Measurements from ENCODE around the gene SPCS3.
A peak's percentile ranks its signal among the peaks of the same experiment; 100 is the strongest.

Gene SPCS3

DNA sequence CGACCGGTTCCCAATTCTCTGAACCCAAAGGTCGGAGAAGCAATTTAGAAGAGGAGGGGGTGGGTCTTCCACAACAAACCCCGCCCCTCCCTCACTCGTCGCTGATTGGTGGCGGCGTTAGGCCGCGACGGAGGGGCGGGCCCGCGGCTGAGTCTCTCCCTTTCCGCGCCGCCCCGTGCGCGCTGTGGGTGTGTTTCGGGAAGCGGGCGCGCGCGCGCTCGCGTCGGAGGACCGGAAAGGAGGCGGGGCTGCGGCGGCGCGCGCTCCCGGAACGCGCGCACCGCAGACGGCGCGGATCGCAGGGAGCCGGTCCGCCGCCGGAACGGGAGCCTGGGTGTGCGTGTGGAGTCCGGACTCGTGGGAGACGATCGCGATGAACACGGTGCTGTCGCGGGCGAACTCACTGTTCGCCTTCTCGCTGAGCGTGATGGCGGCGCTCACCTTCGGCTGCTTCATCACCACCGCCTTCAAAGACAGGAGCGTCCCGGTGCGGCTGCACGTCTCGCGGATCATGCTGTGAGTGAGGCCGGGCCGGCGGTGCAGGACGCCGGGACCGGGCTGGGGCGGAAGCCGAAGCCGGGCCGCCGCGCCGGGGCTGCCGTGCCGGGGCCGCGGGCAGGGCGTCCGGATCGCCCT is at the start of gene SPCS3:
Gene SPCS3, plus strand, starts transcription at position 263 of the 636 bp plus-strand sequence. Its CDS starts 111 bp downstream, at position 374.
- peak within 1 kb of the TSS; percentile 78 for H3K4me3 ChIP-seq (replicated peaks; ENCODE audit: low read depth, low read length)
- peak; percentile 93 for DNase-seq (ENCODE audit: low read depth)
- no peak for TF ChIP-seq CTCF (IDR thresholded peaks at IDR 0.05; ENCODE audit: low read length, missing control alignments)

- peak; percentile 92 for DNase-seq (ENCODE audit: low read depth)
- no peak for TF ChIP-seq CTCF (IDR thresholded peaks at IDR 0.05; ENCODE audit: low read length, missing control alignments)
- H3K4me3 ChIP-seq (replicated peaks; ENCODE audit: low read depth, low read length): peak overlapping the region; percentile 1
These were observed 49.1 kb upstream of the SPCS3 start for GRCh38 chr4:176270669-176271068.

GRCh38 chr4:176271749-176272148 is 48.0 kb upstream of the SPCS3 start:
- H3K4me3 ChIP-seq (replicated peaks; ENCODE audit: low read depth, low read length): no peak overlapping the region
- DNase-seq (ENCODE audit: low read depth): no peak
- TF ChIP-seq CTCF (IDR thresholded peaks at IDR 0.05; ENCODE audit: low read length, missing control alignments): no peak

- no peak for DNase-seq (ENCODE audit: low read depth)
- H3K4me3 ChIP-seq (replicated peaks; ENCODE audit: low read depth, low read length): no peak overlapping the region
- no peak for TF ChIP-seq CTCF (IDR thresholded peaks at IDR 0.05; ENCODE audit: low read length, missing control alignments)
These were observed 47.0 kb upstream of the SPCS3 start for GRCh38 chr4:176272799-176273198.

DNA sequence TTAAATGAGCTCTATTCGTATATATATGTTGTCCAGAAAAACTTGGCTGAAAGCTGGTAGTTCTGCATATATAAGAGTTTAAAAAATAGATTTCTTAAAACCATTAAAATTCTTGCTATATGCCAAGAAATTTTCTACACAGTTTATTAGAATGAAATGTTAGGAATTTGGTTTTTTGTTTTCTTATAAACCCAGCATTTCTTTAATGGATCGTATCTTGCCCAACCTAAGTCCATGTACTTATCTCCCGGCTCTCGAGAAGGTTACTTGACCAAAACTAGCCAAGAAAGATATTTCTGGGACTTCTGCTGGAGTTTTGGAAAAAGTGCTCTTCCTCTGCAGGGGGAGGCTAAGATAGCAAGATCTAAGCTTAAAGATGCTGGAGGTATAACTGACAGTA is 46.0 kb upstream of the SPCS3 start:
- no peak for TF ChIP-seq CTCF (IDR thresholded peaks at IDR 0.05; ENCODE audit: low read length, missing control alignments)
- DNase-seq (ENCODE audit: low read depth): no peak
- H3K4me3 ChIP-seq (replicated peaks; ENCODE audit: low read depth, low read length): no peak overlapping the region

- TF ChIP-seq CTCF (IDR thresholded peaks at IDR 0.05; ENCODE audit: low read length, missing control alignments): no peak
- DNase-seq (ENCODE audit: low read depth): no peak
These were observed 45.3 kb upstream of the SPCS3 start for GRCh38 chr4:176274441-176274840.

DNA sequence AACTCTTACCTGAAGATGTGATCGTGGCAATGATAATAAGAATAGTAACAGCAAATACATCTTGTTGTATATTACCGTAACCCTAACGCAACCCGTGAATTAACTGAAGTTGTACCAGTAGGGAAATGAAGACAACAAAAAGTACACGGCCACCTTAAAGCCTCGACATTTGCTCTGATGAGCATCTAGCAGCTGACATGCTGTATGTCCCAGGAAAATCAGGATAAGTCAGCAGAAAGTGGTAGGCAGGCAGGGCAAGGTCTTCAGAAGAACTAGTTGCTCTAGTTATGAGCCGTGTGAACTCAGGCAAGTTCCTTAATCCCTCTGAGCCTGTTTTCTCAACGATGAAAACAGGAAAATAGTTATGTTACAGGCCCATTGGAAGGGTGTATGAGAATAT is 43.1 kb upstream of the SPCS3 start:
- H3K4me3 ChIP-seq (replicated peaks; ENCODE audit: low read depth, low read length): no peak overlapping the region
- no peak for TF ChIP-seq CTCF (IDR thresholded peaks at IDR 0.05; ENCODE audit: low read length, missing control alignments)
- DNase-seq (ENCODE audit: low read depth): no peak

More at GRCh38 chr4:176274441-176274840, 45.3 kb upstream of the SPCS3 start:
- H3K4me3 ChIP-seq (replicated peaks; ENCODE audit: low read depth, low read length): no peak overlapping the region
